ENCODE measurements around the gene PRKCE. TPM values are rescaled to one million over a fixed set of nuclear protein-coding genes. Genes with fewer than 3 reads are reported as not detected.
"Not testable (repeated sequence)": the region's sequence is repeated elsewhere in the genome, so short reads cannot be mapped to it uniquely, and the experiment has no call there.

Gene PRKCE
- total RNA-seq, 1 experiment from 2014 or later: 14.8 TPM

DNA sequence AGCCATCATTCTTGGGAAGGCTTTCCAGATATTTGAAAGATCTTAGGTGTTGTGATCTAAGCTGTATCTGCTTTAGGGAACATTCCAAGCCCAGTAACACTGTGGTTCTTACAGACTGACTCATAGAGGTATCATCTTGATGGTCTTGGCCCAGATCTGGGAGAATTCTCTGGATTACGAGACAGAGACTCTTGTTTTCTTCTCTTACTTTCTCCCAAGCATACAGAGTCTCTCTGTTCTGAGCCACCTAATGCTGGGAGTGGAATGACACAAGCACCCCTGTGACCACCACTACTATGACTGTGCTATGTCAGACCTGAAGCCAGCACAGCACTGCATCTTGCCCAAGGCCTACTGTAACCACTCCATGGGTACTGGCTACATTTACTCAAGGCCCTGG, 564.7 kb downstream of the PRKCE start:
- intact Hi-C loops (cut with micrococcal nuclease): no loop called here
- no peak overlapping the region for H3K27ac ChIP-seq (ENCODE audit: low read depth, low read length)
- ChIA-PET POLR2A (no interaction called here), RAD21 (ENCODE audit: low non-redundant PET in 1 of 2, low total read pairs in 2 of 2, uncharacterized antibody in 2 of 2, unreplicated experiment in 2 of 2) (no interaction called here), CTCF (no interaction called here)
- no peaks in the 10 kb centered on the region for H3K36me3 ChIP-seq (ENCODE audit: control insufficient read depth in 1 of 2, insufficient read depth in 2 of 2, low read length in 2 of 2)
- DNase-seq (ENCODE audit: low read depth, low spot score) (no peak), ATAC-seq (no peak)
- H3K27me3 ChIP-seq (ENCODE audit: insufficient read depth, low read length): no peaks in the 10 kb centered on the region
- no peak overlapping the region for H3K9ac ChIP-seq (ENCODE audit: low read length)
- no peaks in the 10 kb centered on the region for H4K20me1 ChIP-seq (ENCODE audit: insufficient read depth)
- peaks cover 0 to 12% of the 10 kb centered on the region in 2 experiments; a peak in 2 of 4 replicates for H3K9me3 ChIP-seq (ENCODE audit: control insufficient read depth in 1 of 2, insufficient read depth in 1 of 2, low read depth in 1 of 2, low read length in 2 of 2)
- no peaks in the 10 kb centered on the region for H3K79me2 ChIP-seq (ENCODE audit: insufficient read depth, low read length)
- H3K4me1 ChIP-seq (ENCODE audit: control insufficient read depth in 1 of 2, insufficient read depth in 2 of 2, low read length in 2 of 2): no peaks in the 10 kb centered on the region
- no peak overlapping the region for H3K4me2 ChIP-seq (ENCODE audit: low read length)
- TF ChIP-seq POLR2AphosphoS5 (IDR thresholded peaks at IDR 0.05; ENCODE audit: low read depth, low read length) (no peak), SRF (IDR thresholded peaks at IDR 0.05; ENCODE audit: low read depth) (no peak), REST (IDR thresholded peaks at IDR 0.05; ENCODE audit: low read depth) (no peak), RAD21 (IDR thresholded peaks at IDR 0.05; ENCODE audit: low read depth) (no peak), FOSL1 (IDR thresholded peaks at IDR 0.05; ENCODE audit: low read depth) (no peak), CTCF (IDR thresholded peaks at IDR 0.05 in 2 of 3, conservative IDR thresholded peaks at IDR 0.05 in 1 of 3; ENCODE audit: borderline replicate concordance in 1 of 3, insufficient read depth in 1 of 3, low read depth in 2 of 3, low read length in 2 of 3) (no peak)
- TF ChIP-seq, protein P1, sequence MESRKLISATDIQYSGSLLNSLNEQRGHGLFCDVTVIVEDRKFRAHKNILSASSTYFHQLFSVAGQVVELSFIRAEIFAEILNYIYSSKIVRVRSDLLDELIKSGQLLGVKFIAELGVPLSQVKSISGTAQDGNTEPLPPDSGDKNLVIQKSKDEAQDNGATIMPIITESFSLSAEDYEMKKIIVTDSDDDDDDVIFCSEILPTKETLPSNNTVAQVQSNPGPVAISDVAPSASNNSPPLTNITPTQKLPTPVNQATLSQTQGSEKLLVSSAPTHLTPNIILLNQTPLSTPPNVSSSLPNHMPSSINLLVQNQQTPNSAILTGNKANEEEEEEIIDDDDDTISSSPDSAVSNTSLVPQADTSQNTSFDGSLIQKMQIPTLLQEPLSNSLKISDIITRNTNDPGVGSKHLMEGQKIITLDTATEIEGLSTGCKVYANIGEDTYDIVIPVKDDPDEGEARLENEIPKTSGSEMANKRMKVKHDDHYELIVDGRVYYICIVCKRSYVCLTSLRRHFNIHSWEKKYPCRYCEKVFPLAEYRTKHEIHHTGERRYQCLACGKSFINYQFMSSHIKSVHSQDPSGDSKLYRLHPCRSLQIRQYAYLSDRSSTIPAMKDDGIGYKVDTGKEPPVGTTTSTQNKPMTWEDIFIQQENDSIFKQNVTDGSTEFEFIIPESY (IDR thresholded peaks at IDR 0.05; ENCODE audit: extremely low read depth, insufficient replicate concordance, low read length): no peak
- TF ChIP-seq, protein P2, sequence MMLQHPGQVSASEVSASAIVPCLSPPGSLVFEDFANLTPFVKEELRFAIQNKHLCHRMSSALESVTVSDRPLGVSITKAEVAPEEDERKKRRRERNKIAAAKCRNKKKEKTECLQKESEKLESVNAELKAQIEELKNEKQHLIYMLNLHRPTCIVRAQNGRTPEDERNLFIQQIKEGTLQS (IDR thresholded peaks at IDR 0.05): no peak
- H3K9me2 ChIP-seq (ENCODE audit: insufficient read depth): no peaks in the 10 kb centered on the region
- no TSS peak for BruUV-seq (replicated peaks)
- no peak overlapping the region for H2AFZ ChIP-seq (ENCODE audit: low read depth, low read length, poor library complexity, severe bottlenecking)
- no peak overlapping the region for H3K4me3 ChIP-seq (replicated peaks in 1 of 2; ENCODE audit: low read depth in 1 of 2, low read length in 2 of 2)

GRCh38 chr2:46223514-46223913, 572.0 kb downstream of the PRKCE start:
- BruUV-seq (replicated peaks); H3K9ac ChIP-seq (ENCODE audit: low read length); H3K27me3 ChIP-seq (ENCODE audit: insufficient read depth, low read length); H3K9me3 ChIP-seq (ENCODE audit: control insufficient read depth in 1 of 2, insufficient read depth in 1 of 2, low read depth in 1 of 2, low read length in 2 of 2); ATAC-seq; H3K79me2 ChIP-seq (ENCODE audit: insufficient read depth, low read length); CTCF ChIA-PET; H3K27ac ChIP-seq (ENCODE audit: low read depth, low read length); H3K9me2 ChIP-seq (ENCODE audit: insufficient read depth); H4K20me1 ChIP-seq (ENCODE audit: insufficient read depth); H3K4me2 ChIP-seq (ENCODE audit: low read length); H3K36me3 ChIP-seq (ENCODE audit: control insufficient read depth in 1 of 2, insufficient read depth in 2 of 2, low read length in 2 of 2); RAD21 ChIA-PET (ENCODE audit: low non-redundant PET in 1 of 2, low total read pairs in 2 of 2, uncharacterized antibody in 2 of 2, unreplicated experiment in 2 of 2); POLR2A ChIA-PET; H2AFZ ChIP-seq (ENCODE audit: low read depth, low read length, poor library complexity, severe bottlenecking); intact Hi-C loops (cut with micrococcal nuclease); DNase-seq (ENCODE audit: low read depth, low spot score); H3K4me3 ChIP-seq (replicated peaks in 1 of 2; ENCODE audit: low read depth in 1 of 2, low read length in 2 of 2): not testable (repeated sequence)
- peaks cover 10 to 19% of the 10 kb centered on the region in 2 experiments; a peak in 2 of 4 replicates for H3K4me1 ChIP-seq (ENCODE audit: control insufficient read depth in 1 of 2, insufficient read depth in 2 of 2, low read length in 2 of 2)
